ENCODE data around the gene SASH3. TPM values are rescaled to one million over a fixed set of nuclear protein-coding genes. Genes with fewer than 3 reads are reported as not detected.

SASH3 gene
- total and polyA plus RNA-seq, 2 donors from 2014 or later: 1.9 to 18.3 TPM

GRCh38 chrX:129785160-129785947, 5.6 kb downstream of the SASH3 start:
- H3K9me3 ChIP-seq (ENCODE audit: control insufficient read depth in 2 of 3, insufficient read depth in 1 of 3, low read length in 3 of 3): no peaks in the 10 kb centered on the region
- no peak overlapping the region for H3K4me3 ChIP-seq (ENCODE audit: low read length in 3 of 3)
- no peaks in the 10 kb centered on the region for H3K36me3 ChIP-seq (ENCODE audit: control insufficient read depth in 2 of 3, insufficient read depth in 3 of 3, low read length in 3 of 3)
- no peak overlapping the region for H3K9ac ChIP-seq (ENCODE audit: low read length in 3 of 3)
- H3K27ac ChIP-seq (ENCODE audit: low read depth in 2 of 2, low read length in 2 of 2): no peak overlapping the region
- H3K27me3 ChIP-seq (ENCODE audit: control insufficient read depth, insufficient read depth, low read length): no peaks in the 10 kb centered on the region
- DNase-seq: no peak
- intact Hi-C loops (cut with DNase I): no loop called here
- TF ChIP-seq CTCF (IDR thresholded peaks at IDR 0.05; ENCODE audit: borderline replicate concordance, extremely low read depth, insufficient read depth): no peak
- FAIRE-seq: no peak
- H3K4me1 ChIP-seq (ENCODE audit: control insufficient read depth in 2 of 3, insufficient read depth in 2 of 3, low read depth in 1 of 3, low read length in 3 of 3): no peaks in the 10 kb centered on the region

- Histone ChIP-seq H3K4me3 (ENCODE audit: low read length in 3 of 3) (no peak overlapping the region), H3K9me3 (ENCODE audit: control insufficient read depth in 2 of 3, insufficient read depth in 1 of 3, low read length in 3 of 3) (no peaks in the 10 kb centered on the region), H3K27me3 (ENCODE audit: control insufficient read depth, insufficient read depth, low read length) (no peaks in the 10 kb centered on the region), H3K27ac (ENCODE audit: low read depth in 2 of 2, low read length in 2 of 2) (no peak overlapping the region), H3K4me1 (ENCODE audit: control insufficient read depth in 2 of 3, insufficient read depth in 2 of 3, low read depth in 1 of 3, low read length in 3 of 3) (no peaks in the 10 kb centered on the region), H3K36me3 (ENCODE audit: control insufficient read depth in 2 of 3, insufficient read depth in 3 of 3, low read length in 3 of 3) (no peaks in the 10 kb centered on the region), H3K9ac (ENCODE audit: low read length in 3 of 3) (no peak overlapping the region)
- FAIRE-seq: no peak
- TF ChIP-seq CTCF (IDR thresholded peaks at IDR 0.05; ENCODE audit: borderline replicate concordance, extremely low read depth, insufficient read depth): no peak
- intact Hi-C loops (cut with DNase I): no loop called here
- no peak for DNase-seq
These were observed 6.5 kb downstream of the SASH3 start for GRCh38 chrX:129786210-129786651.

- Histone ChIP-seq H3K9ac (ENCODE audit: low read length in 3 of 3) (no peak overlapping the region), H3K36me3 (ENCODE audit: control insufficient read depth in 2 of 3, insufficient read depth in 3 of 3, low read length in 3 of 3) (no peaks in the 10 kb centered on the region), H3K27ac (ENCODE audit: low read depth in 2 of 2, low read length in 2 of 2) (no peak overlapping the region), H3K4me1 (ENCODE audit: control insufficient read depth in 2 of 3, insufficient read depth in 2 of 3, low read depth in 1 of 3, low read length in 3 of 3) (no peaks in the 10 kb centered on the region), H3K9me3 (ENCODE audit: control insufficient read depth in 2 of 3, insufficient read depth in 1 of 3, low read length in 3 of 3) (no peaks in the 10 kb centered on the region), H3K27me3 (ENCODE audit: control insufficient read depth, insufficient read depth, low read length) (no peaks in the 10 kb centered on the region), H3K4me3 (ENCODE audit: low read length in 3 of 3) (no peak overlapping the region)
- no peak for DNase-seq
- no peak for FAIRE-seq
- no peak for TF ChIP-seq CTCF (IDR thresholded peaks at IDR 0.05; ENCODE audit: borderline replicate concordance, extremely low read depth, insufficient read depth)
- intact Hi-C loops (cut with DNase I): no loop called here
These were observed 7.7 kb downstream of the SASH3 start for GRCh38 chrX:129787336-129788055.
